Right hindlimb (tissue), 1 donor: ENCODE data around the gene PPCDC.
A peak's percentile ranks its signal among the peaks of the same experiment; 100 is the strongest.

ENCODE experiments used
- DNase-seq: peaks from one replicate; pipeline ENCODE4 v3.0.0-alpha.2; 2018

PPCDC gene

GRCh38 chr15:75045332-75046015 lies 22.1 kb downstream of the PPCDC start:
- DNase-seq, result no peak

- no peak for DNase-seq
These were observed 25.0 kb downstream of the PPCDC start for GRCh38 chr15:75048394-75048793.

GRCh38 chr15:75049392-75049791 lies 26.0 kb downstream of the PPCDC start:
- peak; percentile 58 for DNase-seq

- no peak for DNase-seq
These were observed 26.9 kb downstream of the PPCDC start for GRCh38 chr15:75050283-75050682.

GRCh38 chr15:75051191-75051608 lies 27.8 kb downstream of the PPCDC start:
- DNase-seq, result no peak

- DNase-seq, result no peak
These were observed 28.3 kb downstream of the PPCDC start for GRCh38 chr15:75051711-75052110.

- DNase-seq, result no peak
These were observed 29.8 kb downstream of the PPCDC start for GRCh38 chr15:75052972-75053747.

GRCh38 chr15:75053748-75054125 lies 30.3 kb downstream of the PPCDC start:
- DNase-seq, result no peak

- DNase-seq, result no peak
These were observed 30.9 kb downstream of the PPCDC start for GRCh38 chr15:75054172-75054897.

GRCh38 chr15:75056036-75056435 lies 32.6 kb downstream of the PPCDC start:
- DNase-seq, result no peak

GRCh38 chr15:75058127-75058905 lies 34.9 kb downstream of the PPCDC start:
- peak; percentile 19 for DNase-seq

GRCh38 chr15:75059607-75060006 lies 36.2 kb downstream of the PPCDC start:
- peak; percentile 3 for DNase-seq

- peak; percentile 38 for DNase-seq
These were observed 37.9 kb downstream of the PPCDC start for GRCh38 chr15:75061272-75061671.

- DNase-seq, result no peak
These were observed 39.3 kb downstream of the PPCDC start for GRCh38 chr15:75062706-75063105.

- DNase-seq, result no peak
These were observed 39.9 kb downstream of the PPCDC start for GRCh38 chr15:75063338-75063737.

- DNase-seq, result no peak
These were observed 40.5 kb downstream of the PPCDC start for GRCh38 chr15:75063889-75064288.

GRCh38 chr15:75064846-75065245 lies 41.5 kb downstream of the PPCDC start:
- DNase-seq, result no peak

- peak; percentile 55 for DNase-seq
These were observed 42.1 kb downstream of the PPCDC start for GRCh38 chr15:75065467-75065850.

- DNase-seq, result no peak
These were observed 42.6 kb downstream of the PPCDC start for GRCh38 chr15:75065851-75066509.

- DNase-seq, result no peak
These were observed 43.9 kb downstream of the PPCDC start for GRCh38 chr15:75067123-75067830.

- no peak for DNase-seq
These were observed 45.4 kb downstream of the PPCDC start for GRCh38 chr15:75068748-75069147.
